Middle frontal gyrus (tissue), 1 donor: ENCODE measurements around the gene UGT1A7.

Experiments used
- DNase-seq: peaks from one replicate; pipeline ENCODE4 v3.0.0-alpha.2; 2015; ENCODE audit warnings: low spot score; ENCODE audit errors: extremely low spot score

UGT1A7 gene

GRCh38 chr2:233817361-233817911 lies 135.7 kb downstream of the UGT1A7 start:
- no peak for DNase-seq

- no peak for DNase-seq
These were observed 136.4 kb downstream of the UGT1A7 start for GRCh38 chr2:233817995-233818638.

- DNase-seq, result no peak
These were observed 137.2 kb downstream of the UGT1A7 start for GRCh38 chr2:233818639-233819621.

DNA sequence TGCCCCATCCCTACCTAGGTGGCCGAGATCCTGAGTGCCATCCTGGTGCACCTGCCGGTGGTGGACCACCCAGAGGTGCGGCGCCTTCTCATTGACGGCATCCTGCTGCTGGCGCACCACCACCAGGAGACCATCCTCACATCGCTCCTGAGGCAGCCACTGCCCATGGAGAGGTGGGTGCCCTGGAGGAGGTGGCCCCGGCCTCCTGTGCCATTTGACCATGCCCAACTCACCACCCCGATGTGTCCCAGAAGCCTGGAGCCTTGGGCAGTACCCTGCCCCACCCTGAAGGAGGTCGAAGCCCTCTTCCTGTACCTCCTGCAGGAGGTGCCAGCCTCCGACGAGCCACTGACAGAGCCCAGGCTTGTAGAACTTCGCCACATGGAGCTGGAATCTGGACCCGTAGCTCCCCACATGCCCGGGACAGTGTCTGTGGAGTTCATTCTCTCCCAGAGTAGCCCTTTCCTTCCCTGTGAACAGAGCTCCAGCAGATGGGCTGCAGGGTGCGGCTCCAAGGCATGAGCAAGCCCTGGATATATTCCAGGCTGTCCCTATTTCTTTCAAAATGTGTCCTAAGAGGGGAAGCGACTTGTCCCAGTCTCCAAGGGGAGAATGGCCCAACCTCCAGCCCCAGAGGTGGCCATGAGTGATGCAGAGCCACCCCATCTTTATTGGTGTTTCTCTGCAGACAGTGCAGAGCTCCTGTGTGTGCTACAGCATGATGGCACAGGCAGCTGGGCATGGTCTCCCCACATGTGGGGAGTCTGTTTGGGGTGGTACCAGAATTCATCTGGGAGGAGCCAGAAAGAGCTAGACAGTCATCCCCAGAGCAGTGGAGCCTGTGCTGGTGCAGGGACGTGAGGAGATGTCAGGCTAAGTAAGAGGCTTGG lies 138.4 kb downstream of the UGT1A7 start:
- DNase-seq, result no peak

DNA sequence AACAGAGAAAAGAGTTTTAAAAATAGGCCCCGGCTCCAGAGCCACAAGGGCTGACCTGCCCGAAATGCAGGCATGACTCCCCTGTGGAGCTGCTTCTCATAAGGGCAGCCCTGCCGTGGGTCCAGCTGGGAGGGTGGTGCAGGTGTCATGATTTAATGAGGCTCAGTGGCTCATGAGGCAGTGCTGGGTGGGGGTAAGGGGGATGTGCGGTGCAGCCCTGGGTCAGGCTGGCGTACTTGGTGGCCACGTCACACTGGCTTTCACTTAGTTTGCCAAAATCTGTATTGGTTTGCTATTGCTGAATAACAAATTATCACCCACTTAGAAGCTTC lies 139.0 kb downstream of the UGT1A7 start:
- no peak for DNase-seq

- DNase-seq, result no peak
These were observed 139.5 kb downstream of the UGT1A7 start for GRCh38 chr2:233821196-233821595.

GRCh38 chr2:233821709-233822100 lies 140.0 kb downstream of the UGT1A7 start:
- no peak for DNase-seq

- DNase-seq, result no peak
These were observed 140.5 kb downstream of the UGT1A7 start for GRCh38 chr2:233822101-233822771.
